Measurements from ENCODE around the gene TMEM131L.

Gene TMEM131L

GRCh38 chr4:153641532-153641931 is 175.4 kb downstream of the TMEM131L start:
- no peak overlapping the region for H3K4me3 ChIP-seq (replicated peaks in 1 of 2; ENCODE audit: low read depth in 2 of 2, low read length in 2 of 2)
- DNase-seq (ENCODE audit: low read depth in 2 of 2), result no peak
- TF ChIP-seq CTCF (IDR thresholded peaks at IDR 0.05; ENCODE audit: low read depth, low read length), result no peak

GRCh38 chr4:153643406-153644383 is 177.5 kb downstream of the TMEM131L start:
- TF ChIP-seq CTCF (IDR thresholded peaks at IDR 0.05; ENCODE audit: low read depth, low read length), result peak; percentile 47
- peak; percentile 42 to 65 for DNase-seq (ENCODE audit: low read depth in 2 of 2)
- no peak overlapping the region for H3K4me3 ChIP-seq (replicated peaks in 1 of 2; ENCODE audit: low read depth in 2 of 2, low read length in 2 of 2)

GRCh38 chr4:153645183-153645582 is 179.0 kb downstream of the TMEM131L start:
- peak in 1 of 2 donors; percentile 32 for DNase-seq (ENCODE audit: low read depth in 2 of 2)
- peak; percentile 33 for TF ChIP-seq CTCF (IDR thresholded peaks at IDR 0.05; ENCODE audit: low read depth, low read length)
- H3K4me3 ChIP-seq (replicated peaks in 1 of 2; ENCODE audit: low read depth in 2 of 2, low read length in 2 of 2), result no peak overlapping the region

GRCh38 chr4:153646261-153646660 is 180.1 kb downstream of the TMEM131L start:
- H3K4me3 ChIP-seq (replicated peaks in 1 of 2; ENCODE audit: low read depth in 2 of 2, low read length in 2 of 2), result no peak overlapping the region
- TF ChIP-seq CTCF (IDR thresholded peaks at IDR 0.05; ENCODE audit: low read depth, low read length), result no peak
- no peak for DNase-seq (ENCODE audit: low read depth in 2 of 2)

GRCh38 chr4:153646978-153647377 is 180.8 kb downstream of the TMEM131L start:
- TF ChIP-seq CTCF (IDR thresholded peaks at IDR 0.05; ENCODE audit: low read depth, low read length), result no peak
- no peak for DNase-seq (ENCODE audit: low read depth in 2 of 2)
- no peak overlapping the region for H3K4me3 ChIP-seq (replicated peaks in 1 of 2; ENCODE audit: low read depth in 2 of 2, low read length in 2 of 2)

- no peak for DNase-seq (ENCODE audit: low read depth in 2 of 2)
- TF ChIP-seq CTCF (IDR thresholded peaks at IDR 0.05; ENCODE audit: low read depth, low read length), result no peak
- no peak overlapping the region for H3K4me3 ChIP-seq (replicated peaks in 1 of 2; ENCODE audit: low read depth in 2 of 2, low read length in 2 of 2)
Measured at GRCh38 chr4:153647975-153648374, 181.8 kb downstream of the TMEM131L start.
